ENCODE results near the gene RAB30.

- TF ChIP-seq POLR2A (IDR thresholded peaks at IDR 0.05) (no peak), POLR2AphosphoS5 (IDR thresholded peaks at IDR 0.05) (no peak), CTCF (IDR thresholded peaks at IDR 0.05) (no peak)
Observed at GRCh38 chr11:83002053-83002452, 69.6 kb downstream of the RAB30 start.
